ENCODE data around the gene ATP8B1.

The ATP8B1 gene

GRCh38 chr18:57640749-57641148 is 162.4 kb downstream of the ATP8B1 start:
- Histone ChIP-seq H3K36me3 (ENCODE audit: low read length) (peaks cover 7% of the 10 kb centered on the region), H3K4me3 (ENCODE audit: insufficient read depth, low read length, poor library complexity, severe bottlenecking) (no peak overlapping the region), H3K9me2 (replicated peaks; ENCODE audit: insufficient read depth, low read length) (no peaks in the 10 kb centered on the region), H3K27ac (ENCODE audit: low read depth, low read length) (no peak overlapping the region), H3K9ac (ENCODE audit: low read length) (no peak overlapping the region), H3K9me3 (ENCODE audit: insufficient read depth, low read length) (no peaks in the 10 kb centered on the region), H3K4me2 (ENCODE audit: low read depth, low read length, poor library complexity, severe bottlenecking) (no peak overlapping the region), H4K20me1 (ENCODE audit: low read depth, low read length) (no peaks in the 10 kb centered on the region), H3K27me3 (ENCODE audit: low read length) (no peaks in the 10 kb centered on the region), H3F3A (ENCODE audit: insufficient read depth) (no peaks in the 10 kb centered on the region; the same call in 1 of the 2 replicates), H2AFZ (ENCODE audit: low read depth, low read length, severe bottlenecking) (no peak overlapping the region), H3K79me2 (ENCODE audit: insufficient read depth, low read length) (peaks cover 50% of the 10 kb centered on the region)
- TF ChIP-seq EZH2phosphoT487 (conservative IDR thresholded peaks at IDR 0.05; ENCODE audit: low read length) (no peak), CTCF (IDR thresholded peaks at IDR 0.05; ENCODE audit: insufficient read depth, low read length, poor library complexity, severe bottlenecking) (no peak)

GRCh38 chr18:57640236-57640635 is 162.9 kb downstream of the ATP8B1 start:
- Histone ChIP-seq H3K4me3 (ENCODE audit: insufficient read depth, low read length, poor library complexity, severe bottlenecking) (no peak overlapping the region), H4K20me1 (ENCODE audit: low read depth, low read length) (no peaks in the 10 kb centered on the region), H3K9ac (ENCODE audit: low read length) (no peak overlapping the region), H2AFZ (ENCODE audit: low read depth, low read length, severe bottlenecking) (no peak overlapping the region), H3F3A (ENCODE audit: insufficient read depth) (no peaks in the 10 kb centered on the region; the same call in 1 of the 2 replicates), H3K27me3 (ENCODE audit: low read length) (no peaks in the 10 kb centered on the region), H3K9me2 (replicated peaks; ENCODE audit: insufficient read depth, low read length) (no peaks in the 10 kb centered on the region), H3K9me3 (ENCODE audit: insufficient read depth, low read length) (no peaks in the 10 kb centered on the region), H3K79me2 (ENCODE audit: insufficient read depth, low read length) (peaks cover 48% of the 10 kb centered on the region), H3K27ac (ENCODE audit: low read depth, low read length) (no peak overlapping the region), H3K36me3 (ENCODE audit: low read length) (peaks cover 7% of the 10 kb centered on the region), H3K4me2 (ENCODE audit: low read depth, low read length, poor library complexity, severe bottlenecking) (no peak overlapping the region)
- TF ChIP-seq EZH2phosphoT487 (conservative IDR thresholded peaks at IDR 0.05; ENCODE audit: low read length) (no peak), CTCF (IDR thresholded peaks at IDR 0.05; ENCODE audit: insufficient read depth, low read length, poor library complexity, severe bottlenecking) (no peak)

- H3K4me3 ChIP-seq (ENCODE audit: insufficient read depth, low read length, poor library complexity, severe bottlenecking) = no peak overlapping the region
- no peak overlapping the region for H3K4me2 ChIP-seq (ENCODE audit: low read depth, low read length, poor library complexity, severe bottlenecking)
- peaks cover 32% of the 10 kb centered on the region for H3K79me2 ChIP-seq (ENCODE audit: insufficient read depth, low read length)
- no peaks in the 10 kb centered on the region for H3K9me2 ChIP-seq (replicated peaks; ENCODE audit: insufficient read depth, low read length)
- H3K27me3 ChIP-seq (ENCODE audit: low read length) = no peaks in the 10 kb centered on the region
- H3K9me3 ChIP-seq (ENCODE audit: insufficient read depth, low read length) = no peaks in the 10 kb centered on the region
- H2AFZ ChIP-seq (ENCODE audit: low read depth, low read length, severe bottlenecking) = no peak overlapping the region
- H3K9ac ChIP-seq (ENCODE audit: low read length) = no peak overlapping the region
- TF ChIP-seq EZH2phosphoT487 (conservative IDR thresholded peaks at IDR 0.05; ENCODE audit: low read length) (no peak), CTCF (IDR thresholded peaks at IDR 0.05; ENCODE audit: insufficient read depth, low read length, poor library complexity, severe bottlenecking) (no peak)
- H4K20me1 ChIP-seq (ENCODE audit: low read depth, low read length) = no peaks in the 10 kb centered on the region
- no peaks in the 10 kb centered on the region for H3K36me3 ChIP-seq (ENCODE audit: low read length)
- peaks cover 14% of the 10 kb centered on the region for H3F3A ChIP-seq (ENCODE audit: insufficient read depth)
- H3K27ac ChIP-seq (ENCODE audit: low read depth, low read length) = no peak overlapping the region
Measured at GRCh38 chr18:57635003-57635822, 167.9 kb downstream of the ATP8B1 start.

All from SU-DHL-6 (cell line).